Activated naive CD4-positive, alpha-beta T cell treated with anti-CD3 and anti-CD28 coated beads for 36 hours (primary cell): ENCODE data around the gene EEF1E1. TPM values are rescaled to one million over a fixed set of nuclear protein-coding genes. Genes with fewer than 3 reads are reported as not detected.
"Not testable (repeated sequence)": the region's sequence is repeated elsewhere in the genome, so short reads cannot be mapped to it uniquely, and the experiment has no call there.

Experiments used
- CTCF ChIA-PET: fragments of 350-600 bp; sonication (Branson Sonifier 250); formaldehyde crosslinking; loops from one replicate; lab custom pipeline; 2021; ENCODE audit warnings: antibody characterized with exemption; lab: Charles Lee
- DNase-seq: peaks from one replicate; pipeline ENCODE4 v3.0.0-alpha.2; 2020
- H3K27ac Mint-ChIP-seq: one replicate; pipeline ENCODE4 v1.8.0; 2021; ENCODE audit warnings: mild to moderate bottlenecking, mixed read lengths
- H3K27me3 Mint-ChIP-seq: one replicate; pipeline ENCODE4 v1.8.0; 2021; ENCODE audit warnings: low read depth, mixed read lengths
- H3K36me3 Mint-ChIP-seq: one replicate; pipeline ENCODE4 v1.8.0; 2021; ENCODE audit warnings: low read depth, mixed read lengths
- H3K4me1 Mint-ChIP-seq: one replicate; pipeline ENCODE4 v1.8.0; 2021; ENCODE audit warnings: low read depth, mixed read lengths
- H3K4me3 Mint-ChIP-seq: one replicate; pipeline ENCODE4 v1.8.0; 2021; ENCODE audit warnings: mild to moderate bottlenecking, moderate library complexity, mixed read lengths
- H3K9me3 Mint-ChIP-seq: one replicate; pipeline ENCODE4 v1.8.0; 2021; ENCODE audit warnings: mixed read lengths
- intact Hi-C: fragments of 100-400 bp; cut with micrococcal nuclease; formaldehyde crosslinking; loops from one replicate; pipeline ENCODE4 v1.15.1; 2023
- total RNA-seq, 2 experiments: library from RNA; stranded (reverse); gene quantifications; one replicate each; pipeline ENCODE4 v1.2.3, GENCODE V29; 2021

The EEF1E1 gene
- total RNA-seq, 2 experiments from 2014 or later = 65.2 to 71.2 TPM

DNA sequence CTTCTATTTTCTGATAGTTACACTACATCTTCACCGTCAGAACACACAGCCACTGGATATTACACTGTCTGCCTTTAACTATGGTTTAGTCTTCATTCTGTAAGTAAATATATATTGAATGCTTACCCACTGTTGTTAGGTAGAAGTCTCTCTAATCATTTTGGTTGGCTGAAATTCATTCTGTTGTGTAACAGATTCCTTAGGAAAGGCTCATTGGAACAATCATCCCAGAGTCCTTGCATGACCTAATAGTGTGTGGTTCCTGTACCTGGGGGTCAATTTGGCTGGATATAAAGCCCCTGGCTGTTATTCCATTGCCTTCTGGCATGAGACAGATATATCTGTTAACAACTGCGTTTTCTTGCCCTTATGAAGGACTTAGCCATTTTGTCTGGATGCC, 48.1 kb downstream of the EEF1E1 start:
- intact Hi-C loops = no loop called here

GRCh38 chr6:8047541-8048292, 54.6 kb downstream of the EEF1E1 start:
- Mint-ChIP-seq H3K4me1 (peaks cover 6% of the 10 kb centered on the region), H3K27me3 (no peaks in the 10 kb centered on the region), H3K36me3 (peaks cover 42% of the 10 kb centered on the region), H3K4me3 (no peak overlapping the region), H3K9me3 (peaks cover 5% of the 10 kb centered on the region), H3K27ac (no peak overlapping the region)
- intact Hi-C loops = no loop called here
- CTCF ChIA-PET = no interaction called here
- no peak for DNase-seq

More for the DNA sequence above, 48.1 kb downstream of the EEF1E1 start:
- CTCF ChIA-PET = no interaction called here
- Mint-ChIP-seq H3K36me3 (peaks cover 30% of the 10 kb centered on the region), H3K4me3 (no peak overlapping the region), H3K27ac (no peak overlapping the region), H3K9me3 (no peaks in the 10 kb centered on the region), H3K27me3 (no peaks in the 10 kb centered on the region), H3K4me1 (no peaks in the 10 kb centered on the region)
- no peak for DNase-seq

- H3K36me3 Mint-ChIP-seq = peaks cover 42% of the 10 kb centered on the region
- H3K4me3 Mint-ChIP-seq, H3K4me1 Mint-ChIP-seq, H3K9me3 Mint-ChIP-seq, H3K27me3 Mint-ChIP-seq, H3K27ac Mint-ChIP-seq, CTCF ChIA-PET, intact Hi-C loops, DNase-seq: not testable (repeated sequence)
Measured at GRCh38 chr6:8045769-8046168, 56.6 kb downstream of the EEF1E1 start.

- Mint-ChIP-seq H3K9me3 (peaks cover 8% of the 10 kb centered on the region), H3K4me3 (no peak overlapping the region), H3K36me3 (peaks cover 53% of the 10 kb centered on the region), H3K27ac (no peak overlapping the region), H3K4me1 (peaks cover 8% of the 10 kb centered on the region), H3K27me3 (no peaks in the 10 kb centered on the region)
- intact Hi-C loops = no loop called here
- DNase-seq = no peak
- CTCF ChIA-PET = no interaction called here
Measured at GRCh38 chr6:8043221-8043620, 59.1 kb downstream of the EEF1E1 start.

GRCh38 chr6:8041913-8042583, 60.3 kb downstream of the EEF1E1 start:
- Mint-ChIP-seq H3K4me3 (no peak overlapping the region), H3K36me3 (peaks cover 48% of the 10 kb centered on the region), H3K4me1 (peaks cover 11% of the 10 kb centered on the region), H3K27ac (no peak overlapping the region), H3K9me3 (peaks cover 8% of the 10 kb centered on the region), H3K27me3 (no peaks in the 10 kb centered on the region)
- intact Hi-C loops = no loop called here
- CTCF ChIA-PET = no interaction called here
- no peak for DNase-seq

DNA sequence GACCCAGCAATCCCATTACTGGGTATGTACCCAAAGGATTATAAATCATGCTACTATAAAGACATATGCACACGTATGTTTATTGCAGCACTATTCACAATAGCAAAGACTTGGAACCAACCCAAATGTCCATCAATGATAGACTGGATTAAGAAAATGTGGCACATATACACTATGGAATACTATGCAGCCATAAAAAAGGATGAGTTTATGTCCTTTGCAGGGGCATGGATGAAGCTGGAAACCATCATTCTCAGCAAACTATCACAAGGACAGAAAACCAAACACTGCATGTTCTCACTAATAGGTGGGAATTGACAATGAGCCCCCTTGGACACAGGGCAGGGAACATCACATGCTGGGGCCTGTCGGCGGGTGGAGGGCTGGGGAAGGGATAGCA, 68.2 kb downstream of the EEF1E1 start:
- not testable (repeated sequence) for H3K4me3 Mint-ChIP-seq, H3K27ac Mint-ChIP-seq
- H3K4me1 Mint-ChIP-seq = peaks cover 56% of the 10 kb centered on the region

GRCh38 chr6:8030920-8031319, 71.4 kb downstream of the EEF1E1 start:
- CTCF ChIA-PET = no interaction called here
- Mint-ChIP-seq H3K9me3 (peaks cover 15% of the 10 kb centered on the region), H3K36me3 (peaks cover 44% of the 10 kb centered on the region), H3K4me1 (peaks cover 47% of the 10 kb centered on the region), H3K27me3 (no peaks in the 10 kb centered on the region), H3K4me3 (no peak overlapping the region), H3K27ac (no peak overlapping the region)
- intact Hi-C loops = no loop called here
- DNase-seq = no peak

More for the DNA sequence above, 68.2 kb downstream of the EEF1E1 start:
- Mint-ChIP-seq H3K36me3 (peaks cover 52% of the 10 kb centered on the region), H3K9me3 (peaks cover 17% of the 10 kb centered on the region)
- intact Hi-C loops, H3K27me3 Mint-ChIP-seq, CTCF ChIA-PET, DNase-seq: not testable (repeated sequence)

Other genes starting within 250 kb of the EEF1E1 start
- gene TXNDC5, start 191.8 kb downstream of the EEF1E1 start, total RNA-seq = 10 to 100 TPM; 60.7 to 62.2 TPM
- 10 to 100 TPM; 20.8 to 22.2 TPM for gene BLOC1S5, start 38.2 kb downstream of the EEF1E1 start, total RNA-seq